GM12878 (cell line): Measurements from ENCODE around the gene IQGAP3. TPM values are rescaled to one million over a fixed set of nuclear protein-coding genes. Genes with fewer than 3 reads are reported as not detected.

Experiments
- ATAC-seq: fragments of 200-7000 bp; cut with Tn5 transposase; 3 replicates; pipeline ENCODE4 v1.9.1; 2020; ENCODE audit warnings: mild to moderate bottlenecking, moderate library complexity
- BruUV-seq: library from RNA; stranded (reverse); fragments of 400-500 nt; replicated peaks from 2 replicates; lab custom pipeline; 2021; lab: Mats Ljungman, UMichigan
- CTCF ChIA-PET: fragments of 300-600 bp; sonication (Branson Sonifier 250); formaldehyde crosslinking; extraction: SDS; loops from one replicate; lab custom pipeline; 2021; ENCODE audit warnings: inconsistent platforms; lab: Yijun Ruan, JAX
- POLR2A ChIA-PET: fragments of 350-600 bp; formaldehyde crosslinking; extraction: SDS; loops from one replicate; lab custom pipeline; 2021; ENCODE audit warnings: inconsistent platforms; lab: Charles Lee
- RAD21 ChIA-PET: fragments of 300-600 bp; sonication (Branson Sonifier 250); formaldehyde crosslinking; loops from one replicate; lab custom pipeline; 2023; ENCODE audit warnings: antibody characterized with exemption; ENCODE audit not compliant: unreplicated experiment; lab: Charles Lee
- SMC1A ChIA-PET: fragments of 300-600 bp; sonication (Branson Sonifier 250); formaldehyde crosslinking; loops from one replicate; lab custom pipeline; 2023; ENCODE audit not compliant: unreplicated experiment, uncharacterized antibody; lab: Charles Lee
- DNase-seq: peaks from one replicate; pipeline ENCODE4 v3.0.0-alpha.2; 2011; ENCODE audit warnings: low read depth, low spot score
- FAIRE-seq: peaks from 3 replicates; lab custom pipeline; 2011; peaks lifted over from hg19 to GRCh38; lab: Jason Lieb, UNC
- H2AFZ ChIP-seq: 2 replicates; pipeline ENCODE4 v1.6.0; 2011; ENCODE audit warnings: low read depth, low read length, control low read depth; ENCODE audit not compliant: control insufficient read depth
- H3K27ac ChIP-seq: 2 replicates; pipeline ENCODE4 v1.5.1; 2011; ENCODE audit warnings: control low read depth; ENCODE audit not compliant: control insufficient read depth, insufficient read depth
- H3K27me3 ChIP-seq, 2 experiments: replicated peaks in 1 of 2; 2 replicates each; pipeline versions ENCODE4 v1.6.0 to v1.6.1; 2011; ENCODE audit warnings: low read length in 1 of 2; ENCODE audit not compliant: control insufficient read depth in 2 of 2, insufficient read depth in 2 of 2
- H3K36me3 ChIP-seq, 2 experiments: 2 replicates each; pipeline ENCODE4 v1.5.1; 2011; ENCODE audit warnings: low read length in 1 of 2; ENCODE audit not compliant: control insufficient read depth in 2 of 2, insufficient read depth in 2 of 2
- H3K4me1 ChIP-seq: 2 replicates; pipeline ENCODE4 v1.6.1; 2011; ENCODE audit warnings: mild to moderate bottlenecking, low read length, moderate library complexity, mixed read lengths; ENCODE audit not compliant: control insufficient read depth, insufficient read depth
- H3K4me2 ChIP-seq: 2 replicates; pipeline ENCODE4 v1.6.0; 2011; ENCODE audit warnings: control low read depth; ENCODE audit not compliant: control insufficient read depth, insufficient read depth
- H3K4me3 ChIP-seq: fragments of 200-600 bp; sonication (generic); 2 replicates; pipeline ENCODE4 v1.5.1; 2016
- H3K79me2 ChIP-seq: 2 replicates; pipeline ENCODE4 v1.6.0; 2011; ENCODE audit warnings: low read length; ENCODE audit not compliant: control insufficient read depth, insufficient read depth
- H3K9ac ChIP-seq: 2 replicates; pipeline ENCODE4 v1.8.0; 2011; ENCODE audit warnings: low read length, control low read depth, mixed read lengths; ENCODE audit not compliant: control insufficient read depth, insufficient read depth
- H3K9me3 ChIP-seq: replicated peaks from 3 replicates; pipeline ENCODE4 v1.5.1; 2011; ENCODE audit warnings: mild to moderate bottlenecking, low read length; ENCODE audit not compliant: control insufficient read depth, insufficient read depth
- H4K20me1 ChIP-seq: 2 replicates; pipeline ENCODE4 v1.6.0; 2011; ENCODE audit not compliant: control insufficient read depth, insufficient read depth
- CEBPZ ChIP-seq: fragments of 150-350 bp; IDR thresholded peaks from 2 replicates; pipeline ENCODE4 v1.6.1; 2016; ENCODE audit warnings: low read depth, low read length
- IRF4 ChIP-seq: IDR thresholded peaks from 2 replicates; pipeline ENCODE4 v1.6.1; 2011; ENCODE audit warnings: low read depth, low read length
- JUNB ChIP-seq: IDR thresholded peaks from 2 replicates; pipeline ENCODE4 v1.6.1; 2016; ENCODE audit warnings: antibody characterized with exemption, mild to moderate bottlenecking
- PKNOX1 ChIP-seq: fragments of 450-650 bp; IDR thresholded peaks from 2 replicates; pipeline ENCODE4 v1.6.1; 2016; ENCODE audit warnings: mild to moderate bottlenecking
- PML ChIP-seq: IDR thresholded peaks from 2 replicates; pipeline ENCODE4 v1.6.1; 2012; ENCODE audit warnings: low read length, inconsistent platforms
- SP1 ChIP-seq: IDR thresholded peaks from one replicate; pipeline ENCODE4 v1.6.1; 2011; ENCODE audit warnings: low read depth, low read length
- WGBS: methylation state at CpG from one replicate; pipeline ENCODE4 v1.1.6; 2016; ENCODE audit warnings: low lambda C conversion rate; ENCODE audit not compliant: insufficient replicate concordance, insufficient coverage; ENCODE audit errors: missing lambda C conversion rate; 5-methylcytosine and 5-hydroxymethylcytosine counted together
- in situ Hi-C: fragments of 300-500 bp; cut with MboI; formaldehyde crosslinking; loops from 9 replicates; pipeline ENCODE4 v1.14.3; 2018; ENCODE audit warnings: mixed read lengths
- intact Hi-C: fragments of 100-400 bp; cut with micrococcal nuclease; formaldehyde crosslinking; loops from one replicate; pipeline ENCODE4 v1.14.2; 2022; ENCODE audit not compliant: unreplicated experiment
- polyA plus RNA-seq, 11 experiments: library from polyadenylated mRNA; depleted of rRNA in 4 of 11; unstranded in 6 of 11; stranded (reverse) in 5 of 11; fragments of >200 nt; fragmentation: Nextera tagmentation in 4 of 11; fragmentation: Illumina TruSeq in 1 of 11; extraction: Ambion mirVana in 4 of 11; extraction: Trizol in 1 of 11; gene quantifications; 1 replicate in 1 of 11; 2 replicates in 10 of 11; pipeline versions ENCODE4 v1.2.1 to v1.2.3, GENCODE V29; 2011 to 2016; ENCODE audit warnings: inconsistent platforms in 2 of 11, missing spikeins in 2 of 11, low read depth in 1 of 11
- total RNA-seq, 4 experiments: library from RNA; depleted of rRNA in 3 of 4; stranded (reverse); fragments of >200 nt in 3 of 4; fragmentation: Illumina TruSeq in 1 of 4; extraction: Trizol in 1 of 4; gene quantifications; 2 replicates each; pipeline versions ENCODE4 v1.2.1 to v1.2.3, GENCODE V29; 2013 to 2021

Gene IQGAP3
- total and polyA plus RNA-seq, 10 of the 15 experiments (the other 5 are each of a cell fraction or from before 2014, with no cell fraction given): 1.1 to 10.7 (median 7.9) TPM

- peaks cover 14% of the 10 kb centered on the region for H3K4me1 ChIP-seq
- no peak overlapping the region for H3K4me3 ChIP-seq
- CTCF ChIA-PET: no interaction called here
- no peak overlapping the region for H3K9ac ChIP-seq
- in situ Hi-C loops: no loop called here
- H3K36me3 ChIP-seq: no peaks in the 10 kb centered on the region
- no peak for ATAC-seq
- H2AFZ ChIP-seq: no peak overlapping the region
- RAD21 ChIA-PET: no interaction called here
- BruUV-seq: no TSS peak
- intact Hi-C loops: no loop called here
- TF ChIP-seq PKNOX1 (0 out of 2 replicates have a peak, but pooled peaks have one; percentile 11), SP1 (no peak), IRF4 (no peak), PML (no peak), JUNB (0 out of 2 replicates have a peak, but pooled peaks have one; percentile 14), CEBPZ (no peak)
- POLR2A ChIA-PET: interaction anchor here (17.1 kb wide), 1 partner anchor 21 kb away, joined by 630 read pairs; the partner anchor contains the start of gene MEF2D
- H3K27ac ChIP-seq: no peak overlapping the region
- peaks cover 3% of the 10 kb centered on the region for H3K79me2 ChIP-seq
- H3K4me2 ChIP-seq: no peak overlapping the region
- WGBS: 12% methylated on average over 7 of the region's 7 CpGs
- no peaks in the 10 kb centered on the region for H4K20me1 ChIP-seq
- no peaks in the 10 kb centered on the region for H3K27me3 ChIP-seq
- SMC1A ChIA-PET: interaction anchor here (1.0 kb wide), 1 partner anchor 13 kb away, joined by 3 read pairs; no protein-coding TSS in a partner anchor
- no peaks in the 10 kb centered on the region for H3K9me3 ChIP-seq
- FAIRE-seq: no peak
- no peak for DNase-seq
Observed at GRCh38 chr1:156511644-156512043, 60.7 kb downstream of the IQGAP3 start.
